Stimulated activated naive CD4-positive, alpha-beta T cell treated with Interleukin-2 at 50 U/mL for 16 hours (primary cell): ENCODE results near the gene ROPN1L.

Experiments
- DNase-seq: peaks from one replicate; lab custom pipeline; 2025; lab: John Stamatoyannopoulos, UW

The ROPN1L gene

GRCh38 chr5:10427978-10428377 lies 13.7 kb upstream of the ROPN1L start:
- DNase-seq: no peak

GRCh38 chr5:10431415-10431814 lies 10.3 kb upstream of the ROPN1L start:
- no peak for DNase-seq

GRCh38 chr5:10432059-10433008 lies 9.3 kb upstream of the ROPN1L start:
- no peak for DNase-seq

- no peak for DNase-seq
These were observed 7.3 kb upstream of the ROPN1L start for GRCh38 chr5:10434392-10434791.

- DNase-seq: no peak
These were observed 3.4 kb upstream of the ROPN1L start for GRCh38 chr5:10438301-10438700.

GRCh38 chr5:10439692-10440091 lies 2.0 kb upstream of the ROPN1L start:
- DNase-seq: no peak

- no peak for DNase-seq
These were observed 1.2 kb upstream of the ROPN1L start for GRCh38 chr5:10440367-10440990.

GRCh38 chr5:10441992-10442435 lies 335 bp downstream of the ROPN1L start:
- DNase-seq: no peak

- no peak for DNase-seq
These were observed 897 bp downstream of the ROPN1L start for GRCh38 chr5:10442576-10442975.

GRCh38 chr5:10445352-10445751 lies 3.7 kb downstream of the ROPN1L start:
- no peak for DNase-seq

GRCh38 chr5:10446490-10446889 lies 4.8 kb downstream of the ROPN1L start:
- no peak for DNase-seq

GRCh38 chr5:10447041-10447440 lies 5.4 kb downstream of the ROPN1L start:
- DNase-seq: no peak

- DNase-seq: no peak
These were observed 7.2 kb downstream of the ROPN1L start for GRCh38 chr5:10448754-10449360.

- no peak for DNase-seq
These were observed 9.6 kb downstream of the ROPN1L start for GRCh38 chr5:10451137-10451824.

GRCh38 chr5:10452768-10453331 lies 11.2 kb downstream of the ROPN1L start:
- no peak for DNase-seq

- DNase-seq: no peak
These were observed 11.9 kb downstream of the ROPN1L start for GRCh38 chr5:10453545-10453944.

- no peak for DNase-seq
These were observed 13.1 kb downstream of the ROPN1L start for GRCh38 chr5:10454591-10455276.

GRCh38 chr5:10455277-10455670 lies 13.6 kb downstream of the ROPN1L start:
- no peak for DNase-seq

- no peak for DNase-seq
These were observed 15.1 kb downstream of the ROPN1L start for GRCh38 chr5:10456583-10457420.
